ENCODE measurements around the gene HES3. TPM values are rescaled to one million over a fixed set of nuclear protein-coding genes. Genes with fewer than 3 reads are reported as not detected.

The HES3 gene
- total RNA-seq, 1 donor = not detected

GRCh38 chr1:6263716-6264115 is 19.7 kb downstream of the HES3 start:
- no peaks in the 10 kb centered on the region for H3K4me1 ChIP-seq (ENCODE audit: insufficient read depth, low read length)
- TF ChIP-seq, protein P1, sequence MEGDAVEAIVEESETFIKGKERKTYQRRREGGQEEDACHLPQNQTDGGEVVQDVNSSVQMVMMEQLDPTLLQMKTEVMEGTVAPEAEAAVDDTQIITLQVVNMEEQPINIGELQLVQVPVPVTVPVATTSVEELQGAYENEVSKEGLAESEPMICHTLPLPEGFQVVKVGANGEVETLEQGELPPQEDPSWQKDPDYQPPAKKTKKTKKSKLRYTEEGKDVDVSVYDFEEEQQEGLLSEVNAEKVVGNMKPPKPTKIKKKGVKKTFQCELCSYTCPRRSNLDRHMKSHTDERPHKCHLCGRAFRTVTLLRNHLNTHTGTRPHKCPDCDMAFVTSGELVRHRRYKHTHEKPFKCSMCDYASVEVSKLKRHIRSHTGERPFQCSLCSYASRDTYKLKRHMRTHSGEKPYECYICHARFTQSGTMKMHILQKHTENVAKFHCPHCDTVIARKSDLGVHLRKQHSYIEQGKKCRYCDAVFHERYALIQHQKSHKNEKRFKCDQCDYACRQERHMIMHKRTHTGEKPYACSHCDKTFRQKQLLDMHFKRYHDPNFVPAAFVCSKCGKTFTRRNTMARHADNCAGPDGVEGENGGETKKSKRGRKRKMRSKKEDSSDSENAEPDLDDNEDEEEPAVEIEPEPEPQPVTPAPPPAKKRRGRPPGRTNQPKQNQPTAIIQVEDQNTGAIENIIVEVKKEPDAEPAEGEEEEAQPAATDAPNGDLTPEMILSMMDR (IDR thresholded peaks at IDR 0.05; ENCODE audit: extremely low read depth, low read depth, low read length) = no peak
- H4K20me1 ChIP-seq (ENCODE audit: insufficient read depth, low read length) = peaks cover 10% of the 10 kb centered on the region
- H3K4me3 ChIP-seq (ENCODE audit: insufficient read depth, low read length) = no peak overlapping the region
- H2AFZ ChIP-seq (ENCODE audit: low read length) = no peak overlapping the region
- H3K27ac ChIP-seq (ENCODE audit: low read depth, low read length) = no peak overlapping the region
- no peaks in the 10 kb centered on the region for H3K36me3 ChIP-seq (ENCODE audit: insufficient read depth, low read length)
- no peaks in the 10 kb centered on the region for H3K79me2 ChIP-seq (ENCODE audit: insufficient read depth, low read length)
- DNase-seq (ENCODE audit: insufficient read length, low spot score, missing footprints) = no peak
- no peaks in the 10 kb centered on the region for H3K9me3 ChIP-seq (ENCODE audit: low read depth, low read length)
- H3K4me2 ChIP-seq (ENCODE audit: insufficient read depth, low read length) = no peak overlapping the region
- no peaks in the 10 kb centered on the region for H3K27me3 ChIP-seq (ENCODE audit: insufficient read depth, low read length)

DNA sequence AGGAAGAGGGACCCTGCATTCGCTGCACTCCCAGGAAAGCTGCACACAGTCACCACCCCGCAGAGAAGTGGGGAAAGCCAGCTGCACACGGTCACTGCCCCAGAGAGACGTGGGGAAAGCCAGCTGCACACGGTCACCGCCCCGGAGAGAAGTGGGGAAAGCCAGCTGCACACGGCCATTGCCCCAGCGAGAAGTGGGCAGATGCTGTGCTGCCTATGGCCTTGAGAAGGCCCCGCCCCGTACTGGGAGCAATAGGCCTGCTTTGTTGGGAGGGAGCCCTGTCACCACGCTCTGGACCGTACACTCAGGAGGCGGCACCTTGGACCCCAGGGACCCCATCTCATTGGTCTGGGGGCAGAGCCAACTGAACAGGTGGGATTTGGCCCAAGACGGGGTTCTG is 21.2 kb downstream of the HES3 start:
- DNase-seq (ENCODE audit: insufficient read length, low spot score, missing footprints) = no peak
- Histone ChIP-seq H3K36me3 (ENCODE audit: insufficient read depth, low read length) (no peaks in the 10 kb centered on the region), H3K4me3 (ENCODE audit: insufficient read depth, low read length) (no peak overlapping the region), H3K27ac (ENCODE audit: low read depth, low read length) (no peak overlapping the region), H2AFZ (ENCODE audit: low read length) (no peak overlapping the region), H3K4me2 (ENCODE audit: insufficient read depth, low read length) (no peak overlapping the region), H3K27me3 (ENCODE audit: insufficient read depth, low read length) (no peaks in the 10 kb centered on the region), H3K79me2 (ENCODE audit: insufficient read depth, low read length) (no peaks in the 10 kb centered on the region), H3K9me3 (ENCODE audit: low read depth, low read length) (no peaks in the 10 kb centered on the region), H4K20me1 (ENCODE audit: insufficient read depth, low read length) (no peaks in the 10 kb centered on the region), H3K4me1 (ENCODE audit: insufficient read depth, low read length) (no peaks in the 10 kb centered on the region)
- TF ChIP-seq, protein P1 (IDR thresholded peaks at IDR 0.05; ENCODE audit: extremely low read depth, low read depth, low read length) = no peak

- Histone ChIP-seq H3K79me2 (ENCODE audit: insufficient read depth, low read length) (no peaks in the 10 kb centered on the region), H2AFZ (ENCODE audit: low read length) (no peak overlapping the region), H3K4me2 (ENCODE audit: insufficient read depth, low read length) (no peak overlapping the region), H3K4me3 (ENCODE audit: insufficient read depth, low read length) (no peak overlapping the region), H3K9me3 (ENCODE audit: low read depth, low read length) (no peaks in the 10 kb centered on the region), H4K20me1 (ENCODE audit: insufficient read depth, low read length) (no peaks in the 10 kb centered on the region), H3K36me3 (ENCODE audit: insufficient read depth, low read length) (no peaks in the 10 kb centered on the region), H3K27me3 (ENCODE audit: insufficient read depth, low read length) (no peaks in the 10 kb centered on the region), H3K4me1 (ENCODE audit: insufficient read depth, low read length) (no peaks in the 10 kb centered on the region), H3K27ac (ENCODE audit: low read depth, low read length) (no peak overlapping the region)
- TF ChIP-seq, protein P1 (IDR thresholded peaks at IDR 0.05; ENCODE audit: extremely low read depth, low read depth, low read length) = no peak
- DNase-seq (ENCODE audit: insufficient read length, low spot score, missing footprints) = no peak
Observed at GRCh38 chr1:6266641-6267040, 22.7 kb downstream of the HES3 start.

- Histone ChIP-seq H3K4me1 (ENCODE audit: insufficient read depth, low read length) (peaks cover under 1% of the 10 kb centered on the region), H3K36me3 (ENCODE audit: insufficient read depth, low read length) (no peaks in the 10 kb centered on the region), H3K9me3 (ENCODE audit: low read depth, low read length) (no peaks in the 10 kb centered on the region), H4K20me1 (ENCODE audit: insufficient read depth, low read length) (peaks cover 1% of the 10 kb centered on the region), H3K27ac (ENCODE audit: low read depth, low read length) (no peak overlapping the region), H3K27me3 (ENCODE audit: insufficient read depth, low read length) (no peaks in the 10 kb centered on the region), H2AFZ (ENCODE audit: low read length) (no peak overlapping the region), H3K79me2 (ENCODE audit: insufficient read depth, low read length) (no peaks in the 10 kb centered on the region), H3K4me3 (ENCODE audit: insufficient read depth, low read length) (no peak overlapping the region), H3K4me2 (ENCODE audit: insufficient read depth, low read length) (no peak overlapping the region)
- TF ChIP-seq, protein P1 (IDR thresholded peaks at IDR 0.05; ENCODE audit: extremely low read depth, low read depth, low read length) = no peak
- no peak for DNase-seq (ENCODE audit: insufficient read length, low spot score, missing footprints)
Observed at GRCh38 chr1:6267686-6268322, 23.8 kb downstream of the HES3 start.
